SIG-M5 treated with dmso at 0.1 percent for 504 hours (cell line): ENCODE data around the gene BDKRB1.

Source experiments
- DNase-seq: peaks from one replicate; lab custom pipeline; 2025; ENCODE audit not compliant: unreplicated experiment; lab: John Stamatoyannopoulos, UW

BDKRB1 gene

GRCh38 chr14:96279564-96279963 is 23.6 kb downstream of the BDKRB1 start:
- no peak for DNase-seq

- DNase-seq = no peak
Measured at GRCh38 chr14:96280104-96280503, 24.1 kb downstream of the BDKRB1 start.

- DNase-seq = no peak
Measured at GRCh38 chr14:96281486-96281885, 25.5 kb downstream of the BDKRB1 start.

- DNase-seq = no peak
Measured at GRCh38 chr14:96284008-96284407, 28.0 kb downstream of the BDKRB1 start.

- no peak for DNase-seq
Measured at GRCh38 chr14:96284430-96284829, 28.4 kb downstream of the BDKRB1 start.

- DNase-seq = no peak
Measured at GRCh38 chr14:96285667-96286066, 29.7 kb downstream of the BDKRB1 start.

- no peak for DNase-seq
Measured at GRCh38 chr14:96286251-96286650, 30.2 kb downstream of the BDKRB1 start.

GRCh38 chr14:96287856-96288255 is 31.8 kb downstream of the BDKRB1 start:
- DNase-seq = no peak

GRCh38 chr14:96294246-96294645 is 38.2 kb downstream of the BDKRB1 start:
- no peak for DNase-seq

- peak; percentile 28 for DNase-seq
Measured at GRCh38 chr14:96297000-96297399, 41.0 kb downstream of the BDKRB1 start.

- DNase-seq = no peak
Measured at GRCh38 chr14:96297997-96298515, 42.0 kb downstream of the BDKRB1 start.

GRCh38 chr14:96299441-96299840 is 43.4 kb downstream of the BDKRB1 start:
- DNase-seq = no peak

- DNase-seq = no peak
Measured at GRCh38 chr14:96303981-96304380, 48.0 kb downstream of the BDKRB1 start.

- DNase-seq = no peak
Measured at GRCh38 chr14:96304956-96305355, 48.9 kb downstream of the BDKRB1 start.

GRCh38 chr14:96307434-96307833 is 51.4 kb downstream of the BDKRB1 start:
- DNase-seq = no peak

GRCh38 chr14:96309133-96309895 is 53.3 kb downstream of the BDKRB1 start:
- no peak for DNase-seq

- no peak for DNase-seq
Measured at GRCh38 chr14:96309896-96310330, 53.9 kb downstream of the BDKRB1 start.

- DNase-seq = no peak
Measured at GRCh38 chr14:96310906-96311305, 54.9 kb downstream of the BDKRB1 start.
